Testis (tissue), 2 donors: ENCODE results near the gene DTX3L.

ENCODE experiments used
- POLR2A ChIP-seq: fragments of 450-650 bp; IDR thresholded peaks from one replicate; pipeline ENCODE4 v1.6.1; 2017; ENCODE audit warnings: antibody characterized with exemption, mild to moderate bottlenecking, moderate library complexity
- TF ChIP-seq, protein P1 (sequence below), 3 experiments: fragments of 450-650 bp in 2 of 3; fragments of 200-600 bp in 1 of 3; sonication (generic) in 1 of 3; IDR thresholded peaks; one replicate each; pipeline ENCODE4 v1.5.1; 2016 to 2019; ENCODE audit warnings: antibody characterized with exemption in 3 of 3, mild to moderate bottlenecking in 2 of 3, moderate library complexity in 1 of 3

DNA sequence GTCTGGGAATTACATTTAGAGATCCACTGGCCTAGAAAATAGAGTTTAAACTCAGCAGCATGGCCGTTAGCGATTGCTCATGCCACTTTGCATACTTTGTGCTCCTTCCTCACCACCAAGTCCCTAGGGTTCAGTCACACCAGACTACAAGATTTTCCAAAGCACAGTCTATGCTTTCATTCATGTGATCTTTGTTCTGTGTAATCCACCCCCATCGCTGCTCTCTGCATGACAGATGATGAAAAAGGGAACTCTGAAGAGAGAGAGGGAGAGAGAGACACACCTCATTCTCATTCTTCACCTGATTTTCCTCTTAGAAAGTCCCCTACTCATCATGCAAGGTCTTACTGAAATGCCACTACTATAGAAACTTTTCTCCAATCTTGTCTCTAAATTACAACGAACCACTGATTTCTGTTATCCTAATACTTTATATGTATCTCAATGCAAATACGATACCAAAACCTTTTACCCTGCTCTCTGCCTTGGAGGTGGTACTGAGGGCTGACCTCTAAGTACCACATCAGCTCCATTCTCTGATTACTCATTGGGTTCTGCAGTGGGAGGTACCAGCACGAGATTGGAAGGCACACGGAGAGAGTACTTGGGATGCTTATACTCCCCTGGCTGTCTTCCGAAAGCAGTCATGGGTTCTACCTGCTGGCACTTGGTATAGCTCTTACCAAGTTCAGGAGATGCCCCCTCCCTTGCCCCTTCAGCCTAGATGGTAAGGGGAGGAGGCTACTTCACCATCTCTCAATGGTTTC is 12.2 kb downstream of the DTX3L start:
- TF ChIP-seq, protein P1, sequence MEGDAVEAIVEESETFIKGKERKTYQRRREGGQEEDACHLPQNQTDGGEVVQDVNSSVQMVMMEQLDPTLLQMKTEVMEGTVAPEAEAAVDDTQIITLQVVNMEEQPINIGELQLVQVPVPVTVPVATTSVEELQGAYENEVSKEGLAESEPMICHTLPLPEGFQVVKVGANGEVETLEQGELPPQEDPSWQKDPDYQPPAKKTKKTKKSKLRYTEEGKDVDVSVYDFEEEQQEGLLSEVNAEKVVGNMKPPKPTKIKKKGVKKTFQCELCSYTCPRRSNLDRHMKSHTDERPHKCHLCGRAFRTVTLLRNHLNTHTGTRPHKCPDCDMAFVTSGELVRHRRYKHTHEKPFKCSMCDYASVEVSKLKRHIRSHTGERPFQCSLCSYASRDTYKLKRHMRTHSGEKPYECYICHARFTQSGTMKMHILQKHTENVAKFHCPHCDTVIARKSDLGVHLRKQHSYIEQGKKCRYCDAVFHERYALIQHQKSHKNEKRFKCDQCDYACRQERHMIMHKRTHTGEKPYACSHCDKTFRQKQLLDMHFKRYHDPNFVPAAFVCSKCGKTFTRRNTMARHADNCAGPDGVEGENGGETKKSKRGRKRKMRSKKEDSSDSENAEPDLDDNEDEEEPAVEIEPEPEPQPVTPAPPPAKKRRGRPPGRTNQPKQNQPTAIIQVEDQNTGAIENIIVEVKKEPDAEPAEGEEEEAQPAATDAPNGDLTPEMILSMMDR (IDR thresholded peaks at IDR 0.05): no peak
- no peak for TF ChIP-seq POLR2A
